KBM-7 (cell line): ENCODE measurements around the gene PLEKHG2.
"Not testable (repeated sequence)": the region's sequence is repeated elsewhere in the genome, so short reads cannot be mapped to it uniquely, and the experiment has no call there.

Experiments used
- DNase-seq: peaks from one replicate; pipeline ENCODE4 v3.0.0-alpha.2; 2015
- in situ Hi-C: fragments of 300-500 bp; cut with MboI; formaldehyde crosslinking; loops from 2 replicates; pipeline ENCODE4 v1.14.3; 2020; ENCODE audit warnings: low sequenced_read_pairs, low pct_unique_long_range_greater_than_20kb, mixed read lengths

The PLEKHG2 gene

GRCh38 chr19:39412100-39412866 lies at the start of gene PLEKHG2:
Gene PLEKHG2 (plus strand): TSS chr19:39412669. CDS start chr19:39414087, 1,418 bp downstream.
- in situ Hi-C loops = no loop called here
- DNase-seq = peak; percentile 100

- in situ Hi-C loops = no loop called here
- DNase-seq = no peak
These were observed 49.5 kb upstream of the PLEKHG2 start for GRCh38 chr19:39362682-39363657.

- DNase-seq = no peak
- in situ Hi-C loops = no loop called here
These were observed 48.5 kb upstream of the PLEKHG2 start for GRCh38 chr19:39363901-39364457.

DNA sequence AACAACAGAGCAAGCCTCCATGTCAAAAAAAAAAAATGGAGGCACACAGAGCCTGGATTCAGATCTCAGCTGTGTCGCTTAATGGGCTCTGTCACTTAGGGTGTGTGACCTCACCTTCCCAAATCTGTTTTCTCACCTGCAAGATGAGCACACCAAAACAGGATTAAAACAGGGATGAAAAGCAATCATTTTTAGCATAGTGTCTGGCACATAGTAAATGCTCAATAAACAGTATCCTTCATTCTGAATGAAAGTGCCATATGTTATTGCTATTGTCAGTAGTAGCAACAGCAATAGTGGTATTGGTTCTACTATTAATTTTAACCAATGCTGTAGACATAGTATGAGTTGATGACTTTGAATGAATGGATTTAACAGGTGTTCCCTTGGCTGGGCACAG lies 46.9 kb upstream of the PLEKHG2 start:
- in situ Hi-C loops = no loop called here
- DNase-seq = no peak

DNA sequence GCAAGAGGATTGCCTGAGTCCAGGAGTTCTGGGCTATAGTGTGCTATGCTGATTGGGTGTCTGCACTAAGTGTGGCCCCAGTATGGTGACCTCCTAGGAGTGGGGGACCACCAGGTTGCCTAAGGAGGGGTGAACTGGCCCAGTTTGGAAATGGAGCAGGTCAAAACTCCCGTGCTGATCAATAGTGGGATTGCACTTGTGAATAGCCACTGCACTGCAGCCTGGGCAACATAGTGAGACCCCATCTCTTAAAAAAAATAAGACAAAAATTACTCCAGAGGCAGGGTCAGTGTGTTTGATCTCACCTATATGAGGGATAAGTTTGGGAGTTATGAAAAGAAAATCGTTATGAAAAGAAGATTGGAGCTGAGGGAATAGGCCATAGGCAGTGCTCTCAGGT lies 43.3 kb upstream of the PLEKHG2 start:
- no peak for DNase-seq
- in situ Hi-C loops = no loop called here

DNA sequence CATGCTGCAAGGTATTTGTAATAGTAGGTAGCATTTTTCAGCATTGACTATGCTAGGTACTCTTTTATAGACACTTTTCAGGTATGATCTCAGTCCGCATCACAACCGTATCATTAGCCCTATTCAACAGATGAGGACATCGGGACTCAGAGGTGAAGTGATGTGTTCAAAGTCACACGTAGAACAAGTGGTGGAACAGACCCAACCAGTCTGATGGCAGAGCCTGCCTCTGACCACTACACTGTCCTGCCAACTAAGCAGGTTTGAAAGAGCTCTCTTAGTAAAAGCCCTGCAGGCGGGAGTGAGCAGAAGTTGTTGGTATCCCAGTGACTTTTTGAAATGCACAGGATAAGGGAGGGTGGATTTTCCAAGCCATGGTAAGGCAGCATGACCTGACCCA lies 41.7 kb upstream of the PLEKHG2 start:
- in situ Hi-C loops = no loop called here
- no peak for DNase-seq

- DNase-seq = no peak
- in situ Hi-C loops = no loop called here
These were observed 40.2 kb upstream of the PLEKHG2 start for GRCh38 chr19:39372047-39372802.

DNA sequence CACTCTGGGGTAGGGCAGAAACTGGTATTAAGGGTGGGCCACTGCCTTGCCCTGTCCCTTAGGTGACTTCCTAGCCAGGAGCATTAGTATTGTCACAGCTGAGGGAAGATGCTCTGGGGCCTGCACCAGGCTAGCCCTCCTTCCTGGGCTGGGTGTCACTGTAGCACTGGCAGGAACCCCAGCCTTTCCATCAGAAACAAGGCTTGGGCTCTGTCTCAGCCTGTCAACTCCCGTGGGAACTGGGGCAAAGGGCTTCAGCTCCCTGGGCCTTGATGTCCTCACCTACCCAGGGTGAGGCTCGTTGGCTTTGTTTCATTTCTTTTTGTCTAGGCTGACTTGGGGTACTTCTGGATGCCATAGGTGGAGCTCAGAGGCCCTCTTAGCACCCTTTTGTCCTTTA lies 39.5 kb upstream of the PLEKHG2 start:
- no peak for DNase-seq
- in situ Hi-C loops = no loop called here

GRCh38 chr19:39375929-39376328 lies 36.5 kb upstream of the PLEKHG2 start:
- DNase-seq = no peak
- in situ Hi-C loops = no loop called here

GRCh38 chr19:39377373-39378362 lies 34.8 kb upstream of the PLEKHG2 start:
- in situ Hi-C loops = no loop called here
- no peak for DNase-seq

DNA sequence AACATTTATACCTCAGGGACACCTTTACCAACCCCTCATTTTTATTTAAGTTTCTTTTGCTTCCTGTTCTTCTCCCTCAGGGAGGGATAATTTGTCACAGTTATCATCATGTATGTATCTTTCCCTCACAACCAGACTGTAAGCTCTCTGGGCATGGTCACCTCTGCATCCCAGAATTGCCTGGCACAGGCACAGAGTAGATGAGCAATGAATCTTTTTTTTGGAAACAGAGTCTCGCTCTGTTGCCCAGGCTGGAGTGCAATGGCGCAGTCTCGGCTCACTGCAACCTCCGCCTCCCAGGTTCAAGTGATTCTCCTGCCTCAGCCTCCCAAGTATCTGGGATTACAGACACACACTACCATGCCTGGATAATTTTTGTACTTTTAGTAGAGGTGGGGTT lies 33.1 kb upstream of the PLEKHG2 start:
- DNase-seq, in situ Hi-C loops: not testable (repeated sequence)

GRCh38 chr19:39379865-39380396 lies 32.5 kb upstream of the PLEKHG2 start:
- no peak for DNase-seq
- in situ Hi-C loops = no loop called here

DNA sequence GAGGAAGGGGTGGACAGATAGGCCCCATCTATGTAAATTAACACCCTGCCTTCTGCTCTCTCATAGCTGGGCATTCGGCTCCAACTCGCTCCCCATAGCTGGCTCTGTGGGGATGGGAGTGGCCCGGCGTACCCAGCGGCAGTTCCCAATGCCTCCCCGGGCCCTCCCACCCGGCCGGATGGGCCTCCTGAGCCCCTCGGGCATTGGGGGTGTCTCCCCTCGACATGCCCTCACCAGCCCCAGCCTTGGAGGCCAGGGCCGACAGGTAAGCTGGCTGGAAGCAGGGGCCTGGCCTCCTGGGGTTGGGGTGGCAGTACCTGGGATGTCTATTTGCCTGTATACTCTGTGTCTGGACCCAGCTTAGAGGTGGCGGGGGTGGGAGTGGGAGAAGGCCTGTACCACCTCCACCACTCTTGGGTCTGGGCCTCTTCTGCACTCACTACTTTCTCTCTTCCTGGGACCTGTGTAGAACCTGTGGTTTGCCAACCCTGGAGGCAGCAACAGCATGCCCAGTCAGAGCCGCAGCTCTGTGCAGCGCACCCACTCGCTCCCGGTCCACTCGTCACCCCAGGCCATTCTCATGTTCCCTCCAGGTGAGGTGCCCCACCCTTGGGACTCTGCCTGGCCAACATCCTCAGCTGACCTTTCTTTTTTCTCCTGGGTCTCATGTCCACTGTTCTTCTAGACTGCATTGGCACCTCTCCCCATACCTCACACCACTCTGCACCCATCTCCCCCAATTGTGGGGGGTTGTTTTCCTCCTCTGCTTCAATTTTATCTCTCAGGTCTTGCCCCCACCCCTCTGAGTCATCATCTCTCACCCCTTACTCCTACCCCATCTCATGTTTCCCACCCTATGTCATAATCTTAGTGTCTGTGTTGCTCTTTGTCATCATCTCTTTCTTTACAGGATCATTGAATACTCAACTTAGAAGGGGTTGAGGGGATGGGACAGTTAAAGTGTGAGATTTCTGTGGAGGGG lies 31.7 kb upstream of the PLEKHG2 start:
- no peak for DNase-seq
- in situ Hi-C loops = no loop called here

DNA sequence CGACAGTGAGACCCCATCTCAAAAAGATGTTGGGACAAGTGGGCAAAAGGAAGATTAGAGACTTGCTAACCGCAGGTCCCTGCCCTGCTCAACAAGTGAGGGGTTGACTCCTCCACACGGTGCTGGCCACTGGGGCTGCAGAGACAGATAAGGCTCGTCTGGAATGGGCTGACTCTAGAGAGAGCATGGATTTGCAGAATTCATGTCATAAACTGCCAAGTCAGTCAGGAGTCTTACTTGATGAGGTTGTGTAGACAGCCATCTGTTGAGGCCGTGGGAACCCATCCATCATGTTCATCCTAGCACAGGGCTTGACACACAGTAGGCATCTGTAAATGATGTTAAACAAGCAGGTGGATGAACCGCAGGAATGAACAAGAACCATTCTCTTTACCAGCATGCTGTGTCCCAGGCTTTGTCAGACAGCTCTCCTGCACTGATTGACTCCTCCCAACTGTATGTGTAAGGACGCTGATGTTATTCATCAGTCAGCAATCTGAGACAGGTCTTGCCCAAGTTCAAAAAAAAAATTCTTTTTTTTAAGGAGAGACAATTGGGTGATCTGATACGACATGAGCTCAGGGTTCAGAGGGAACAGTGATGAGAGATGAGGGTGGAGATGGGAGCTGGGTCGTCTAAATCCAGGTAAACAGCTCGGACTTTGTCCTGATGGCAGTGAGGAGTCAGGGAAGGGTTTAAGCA lies 30.4 kb upstream of the PLEKHG2 start:
- DNase-seq = no peak

GRCh38 chr19:39382991-39383828 lies 29.3 kb upstream of the PLEKHG2 start:
- in situ Hi-C loops = no loop called here
- DNase-seq = no peak

More for the DNA sequence above, 30.4 kb upstream of the PLEKHG2 start:
- in situ Hi-C loops = no loop called here
